Fibroblast of skin of left biceps (primary cell): ENCODE results near the gene KRT15.

ENCODE experiments used
- DNase-seq, 2 experiments: peaks; one replicate each; pipeline ENCODE4 v3.0.0-alpha.2; 2013; ENCODE audit warnings: low read depth in 2 of 2

Gene KRT15

DNA sequence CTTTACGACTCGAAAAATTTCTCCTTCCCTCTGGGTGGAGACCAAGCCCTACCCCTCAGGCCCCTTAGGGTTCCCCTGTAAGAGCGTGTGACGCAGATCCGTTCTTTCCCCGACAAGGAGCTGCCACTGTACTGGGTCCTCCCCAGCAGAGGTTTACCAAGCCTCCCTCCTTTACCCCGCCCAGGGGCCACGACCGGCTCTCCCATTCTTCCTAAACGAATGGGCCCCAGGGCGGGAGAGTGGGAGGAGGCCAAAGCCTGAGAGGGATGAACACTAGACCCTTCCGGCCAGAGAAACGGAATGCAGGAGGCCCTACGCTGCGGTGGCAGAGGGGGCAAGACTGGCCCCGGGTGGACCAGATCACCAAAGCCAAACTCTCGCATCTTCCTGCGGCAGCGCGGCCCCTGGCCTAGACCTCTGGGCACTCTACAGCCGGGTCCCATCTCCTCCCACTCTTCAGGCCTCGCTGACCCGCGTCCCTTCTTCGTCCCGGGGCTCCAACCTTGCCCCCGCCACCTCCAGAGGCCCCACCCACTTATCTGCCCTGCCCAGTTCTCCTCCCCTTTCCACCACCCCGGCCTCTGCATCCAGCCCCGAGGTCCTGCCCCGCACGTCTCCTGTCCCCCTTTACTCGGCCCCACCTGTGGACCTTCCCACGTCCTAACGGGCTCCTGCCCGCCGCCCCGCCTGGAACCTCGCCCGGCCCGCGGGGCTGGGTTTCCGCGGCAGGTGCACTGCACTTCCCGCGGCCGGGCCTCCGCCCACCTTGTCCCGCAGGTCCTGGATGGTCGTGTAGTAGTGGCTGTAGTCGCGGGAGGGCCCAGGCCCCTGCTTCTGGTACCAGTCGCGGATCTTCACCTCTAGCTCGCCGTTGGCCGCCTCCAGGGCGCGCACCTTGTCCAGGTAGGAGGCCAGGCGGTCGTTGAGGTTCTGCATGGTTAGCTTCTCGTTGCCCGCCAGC lies 8.7 kb upstream of the KRT15 start:
- DNase-seq, result no peak

DNA sequence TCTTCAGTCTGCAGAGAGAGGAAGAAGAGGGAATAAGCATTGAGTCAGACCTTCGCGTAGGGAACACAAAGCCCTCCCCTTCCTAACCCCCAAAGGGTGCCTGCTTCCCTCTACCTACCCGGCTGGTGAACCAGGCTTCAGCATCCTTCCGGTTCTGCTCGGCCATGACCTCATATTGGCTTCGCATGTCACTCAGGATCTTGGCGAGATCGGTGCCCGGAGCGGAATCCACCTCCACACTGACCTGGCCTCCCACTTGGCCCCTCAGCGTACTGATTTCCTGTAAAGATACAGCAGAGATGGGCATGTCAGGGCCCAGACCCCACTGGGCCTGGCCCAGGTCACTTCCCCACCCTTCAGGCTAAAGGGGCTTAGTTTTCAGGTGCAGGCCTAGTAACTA lies 5.6 kb upstream of the KRT15 start:
- DNase-seq, result no peak

DNA sequence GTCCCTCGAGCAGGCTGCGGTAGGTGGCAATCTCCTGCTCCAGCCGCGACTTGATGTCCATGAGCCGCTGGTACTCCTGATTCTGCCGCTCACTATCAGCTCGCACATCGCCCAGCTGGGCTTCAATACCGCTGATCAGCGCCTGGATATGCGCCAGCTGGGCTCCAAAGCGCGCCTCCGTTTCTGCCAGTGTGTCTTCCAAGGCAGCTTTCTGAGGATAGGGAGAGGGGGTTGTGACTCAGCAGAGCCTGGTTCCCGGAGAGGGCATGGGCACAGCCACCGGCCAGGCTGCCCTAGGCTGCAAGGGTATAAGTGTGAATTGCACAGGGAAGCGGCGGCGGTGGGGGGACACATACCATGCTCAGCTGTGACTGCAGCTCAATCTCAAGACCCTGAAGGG lies 5.1 kb upstream of the KRT15 start:
- no peak for DNase-seq

DNA sequence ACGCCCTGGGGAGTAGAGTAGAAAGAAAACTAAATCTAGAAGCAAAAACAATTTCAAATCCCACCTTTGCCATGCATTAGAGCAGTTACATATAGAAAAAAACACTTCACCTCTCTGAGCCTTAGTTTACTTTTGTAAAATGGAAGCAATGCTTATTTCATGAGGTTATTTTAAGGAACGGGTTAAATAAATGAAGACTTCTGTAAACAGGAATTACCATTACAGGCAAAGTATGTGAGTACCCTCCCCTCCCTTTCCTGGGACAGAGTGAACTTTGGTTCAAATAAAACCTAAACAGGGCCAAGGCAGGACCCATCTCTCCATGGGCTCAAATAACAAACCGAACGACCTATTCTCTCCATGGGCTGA lies 4.5 kb upstream of the KRT15 start:
- DNase-seq, result no peak

DNA sequence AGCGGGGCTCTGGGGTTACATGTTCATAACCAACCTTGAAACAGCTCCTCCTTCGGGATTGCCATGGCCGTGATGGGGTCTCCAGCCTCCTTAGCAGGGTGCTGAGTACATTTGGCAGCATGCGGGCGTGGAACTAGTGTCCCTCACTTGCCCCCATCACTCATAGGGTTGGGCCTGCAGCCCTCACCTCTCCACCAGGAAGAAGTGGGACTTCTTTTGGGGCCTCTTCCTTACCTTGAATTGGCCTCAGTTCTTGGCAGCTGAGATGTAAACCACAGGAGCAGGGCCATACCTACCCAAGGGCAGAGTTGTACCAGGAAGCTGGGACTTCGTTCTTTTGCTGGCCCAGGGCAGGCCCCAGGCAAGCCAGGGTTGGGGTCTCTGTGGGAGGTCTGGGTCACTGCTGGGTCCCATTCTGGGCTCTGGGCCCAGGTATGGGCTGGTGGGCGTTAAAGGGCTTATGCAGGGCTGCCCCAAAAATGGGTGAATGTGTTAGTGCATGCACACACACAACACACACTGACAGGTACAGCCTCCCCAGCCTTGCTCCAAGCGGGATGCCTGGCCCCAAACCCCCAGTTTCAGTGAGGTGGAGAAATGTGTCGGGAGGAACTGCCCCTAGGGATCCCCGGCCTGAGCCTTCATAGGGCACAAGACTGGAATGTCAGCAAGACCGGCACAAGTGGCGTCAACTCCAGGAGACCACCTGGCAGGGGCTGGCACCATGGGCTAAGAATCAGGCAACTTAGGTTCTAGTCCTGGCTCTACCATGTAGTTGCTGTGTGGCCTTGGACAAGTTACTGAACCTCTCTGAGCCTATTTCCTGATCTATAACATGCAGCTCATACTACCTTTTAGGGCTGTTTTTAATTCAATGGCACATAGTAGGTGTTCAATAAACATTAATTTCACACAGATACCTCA lies 3.9 kb upstream of the KRT15 start:
- DNase-seq, result no peak

DNA sequence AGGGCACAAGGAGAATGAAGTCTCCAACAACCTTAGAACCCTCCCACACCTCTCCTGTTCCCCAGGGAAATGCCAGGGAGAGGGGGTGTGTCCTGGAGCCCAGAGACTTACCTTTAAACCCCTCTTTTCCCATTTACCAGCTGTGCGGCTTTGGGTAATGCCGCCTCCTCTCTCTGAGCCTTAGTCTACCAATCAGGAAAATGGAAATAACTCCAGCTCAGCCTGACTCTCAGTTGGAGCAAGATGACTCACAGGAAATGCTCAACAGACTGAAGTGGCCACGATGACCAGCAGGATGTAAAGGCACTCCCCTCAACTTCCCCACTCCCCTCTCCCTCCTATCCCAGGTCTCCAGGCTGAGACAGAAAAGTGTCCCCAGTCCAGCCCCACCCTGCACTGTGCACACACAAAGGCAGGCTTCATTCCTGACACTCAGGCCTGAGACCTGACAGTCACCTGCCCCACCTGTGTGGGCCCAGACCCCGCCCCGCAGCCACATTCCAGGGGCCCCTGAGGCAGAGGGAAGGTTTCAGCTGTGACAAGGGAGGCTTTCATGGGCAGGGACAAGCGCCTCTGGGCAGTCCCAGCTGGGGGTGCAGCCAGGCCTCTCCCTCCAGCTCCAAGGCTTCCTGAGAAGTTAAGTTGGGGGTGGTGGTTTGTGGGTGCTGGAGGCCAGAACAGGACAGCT lies 3.0 kb upstream of the KRT15 start:
- no peak for DNase-seq

DNA sequence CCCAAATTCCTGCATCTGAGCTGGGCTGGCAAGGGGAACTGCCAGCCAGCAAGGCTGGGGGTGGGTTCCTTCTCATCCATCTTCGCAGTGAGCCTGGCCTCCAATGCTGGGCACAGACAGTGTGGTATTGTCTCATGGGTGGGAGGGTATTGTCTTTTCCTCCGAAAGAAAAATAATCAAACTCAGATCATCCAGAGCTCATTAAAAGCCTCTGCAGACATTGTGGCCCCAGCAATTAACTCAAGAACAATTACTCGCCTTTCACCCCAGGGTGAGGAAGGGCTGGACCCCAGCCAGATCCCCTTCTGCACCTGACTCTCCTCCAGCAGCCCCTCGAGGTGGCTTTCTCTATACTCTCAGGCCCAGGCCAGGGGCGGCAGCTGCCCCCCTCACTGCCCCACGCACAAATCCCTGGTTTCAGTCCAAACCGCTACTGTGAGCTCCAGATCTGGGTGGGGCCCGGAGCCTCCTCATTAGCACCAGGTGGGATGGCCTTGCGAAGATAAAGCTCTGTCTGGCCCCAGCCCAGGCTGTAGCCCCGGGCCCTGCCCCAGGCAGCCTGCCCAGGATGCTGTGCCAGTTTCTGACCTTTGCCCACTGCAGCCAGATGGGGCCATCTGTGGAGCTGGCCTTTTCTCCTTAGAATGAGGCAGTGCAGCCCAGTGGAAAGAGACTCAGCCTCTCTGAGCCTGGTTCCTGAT lies 2.3 kb upstream of the KRT15 start:
- no peak for DNase-seq

DNA sequence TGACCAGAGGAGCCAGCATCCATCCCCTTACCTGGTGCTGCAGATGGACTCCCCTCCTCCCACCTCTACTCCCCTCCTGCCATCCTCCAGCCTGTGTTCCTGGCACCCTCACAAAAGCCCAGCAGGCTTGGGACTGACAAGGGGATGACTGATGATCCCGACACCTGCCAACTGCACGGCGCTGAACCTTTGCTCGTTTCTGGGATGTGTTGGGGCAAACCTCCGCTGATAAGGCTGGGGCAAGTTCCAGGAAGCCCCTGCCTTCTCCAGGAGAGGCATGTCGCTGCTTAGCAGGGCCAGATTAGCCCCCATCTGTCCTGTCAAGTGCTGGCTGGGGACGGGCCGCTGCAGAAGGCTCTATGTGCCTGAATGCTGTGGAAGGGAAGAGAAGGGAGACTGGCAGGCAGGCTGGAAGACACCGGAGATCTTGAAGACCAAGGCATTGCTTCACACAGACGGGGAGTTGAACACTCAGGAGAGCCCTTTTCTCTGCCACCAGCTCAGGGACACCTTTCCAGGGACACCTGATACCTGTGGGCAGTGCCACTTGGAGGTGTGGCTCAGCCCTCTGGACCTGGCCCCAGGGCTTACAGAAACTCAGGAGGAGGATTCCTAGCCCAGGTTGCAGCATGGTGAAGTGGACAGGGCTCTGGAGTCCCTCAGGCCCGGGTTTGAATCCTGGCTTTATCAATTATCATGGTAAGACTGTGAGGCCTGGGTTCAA lies 973 bp upstream of the KRT15 start:
- DNase-seq, result no peak

DNA sequence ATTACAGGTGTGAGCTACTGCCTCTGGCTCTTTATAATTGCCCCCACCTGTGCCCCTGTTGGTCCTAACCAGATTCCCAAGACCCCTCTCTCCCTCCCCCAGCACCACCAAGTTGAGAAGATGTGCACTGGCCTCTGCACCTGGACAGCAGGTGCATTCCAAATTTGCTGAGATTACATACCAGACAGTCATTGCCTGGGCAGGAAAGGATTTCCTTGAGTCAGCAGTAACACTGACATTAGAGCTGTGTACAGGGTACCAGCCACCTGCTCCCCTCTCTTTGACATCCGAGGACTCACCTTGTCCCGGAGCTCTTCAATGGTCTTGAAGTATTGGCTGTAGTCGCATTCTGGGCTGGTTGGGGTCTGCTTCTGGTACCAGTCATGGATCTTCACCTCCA lies 659 bp downstream of the KRT15 start:
- no peak for DNase-seq

DNA sequence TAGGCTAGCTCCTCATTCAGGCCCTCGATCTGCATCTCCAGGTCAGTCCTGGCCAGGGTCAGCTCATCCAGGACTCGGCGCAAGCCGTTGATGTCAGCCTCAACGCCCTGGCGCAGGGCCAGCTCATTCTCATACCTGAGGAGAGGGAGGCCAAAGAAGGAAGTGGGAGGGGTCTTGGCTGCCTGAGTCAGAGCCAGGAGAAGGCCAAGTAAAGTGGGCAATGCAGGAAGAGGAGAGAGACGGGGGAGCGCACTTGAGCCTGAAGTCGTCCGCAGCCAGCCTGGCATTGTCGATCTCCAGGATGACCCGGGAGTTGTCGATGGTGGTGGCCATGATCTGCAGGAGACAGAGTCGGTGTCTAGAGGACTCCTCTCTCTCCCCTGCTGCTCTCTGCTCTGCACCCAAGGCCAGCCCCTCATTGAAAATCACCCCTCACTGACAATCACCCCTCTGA lies 1.8 kb downstream of the KRT15 start:
- DNase-seq, result no peak

DNA sequence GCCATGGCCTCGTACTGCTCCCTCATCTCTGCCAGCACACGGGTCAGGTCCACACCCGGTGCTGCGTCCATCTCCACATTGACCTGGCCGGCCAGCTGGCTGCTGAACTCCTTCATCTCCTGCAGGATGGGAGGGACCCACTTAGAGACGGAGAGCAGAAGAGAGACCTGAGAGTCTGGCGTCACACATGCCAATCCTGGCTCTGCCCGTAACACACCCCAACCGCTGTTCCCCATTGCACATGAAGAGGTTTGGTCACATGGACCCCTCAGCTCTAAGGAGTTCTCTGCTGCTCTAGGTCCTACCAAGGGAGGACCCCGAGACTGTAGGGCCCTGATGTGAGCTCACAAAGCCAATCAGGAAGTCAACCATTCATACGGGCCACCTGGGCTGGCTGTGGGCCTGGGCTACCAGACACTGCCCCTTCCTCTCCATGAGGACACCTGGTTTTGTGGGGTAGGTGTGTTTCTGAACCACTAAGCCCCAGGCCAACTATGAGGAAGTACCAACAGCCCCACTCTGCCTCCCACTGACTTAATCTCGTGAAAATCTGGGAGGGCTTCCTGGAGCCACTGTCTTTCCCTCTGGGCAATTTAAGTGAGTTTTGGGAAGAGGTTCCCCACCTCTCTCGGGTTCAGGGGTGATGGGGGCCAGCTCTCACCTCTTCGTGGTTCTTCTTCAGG lies 2.4 kb downstream of the KRT15 start:
- no peak for DNase-seq

DNA sequence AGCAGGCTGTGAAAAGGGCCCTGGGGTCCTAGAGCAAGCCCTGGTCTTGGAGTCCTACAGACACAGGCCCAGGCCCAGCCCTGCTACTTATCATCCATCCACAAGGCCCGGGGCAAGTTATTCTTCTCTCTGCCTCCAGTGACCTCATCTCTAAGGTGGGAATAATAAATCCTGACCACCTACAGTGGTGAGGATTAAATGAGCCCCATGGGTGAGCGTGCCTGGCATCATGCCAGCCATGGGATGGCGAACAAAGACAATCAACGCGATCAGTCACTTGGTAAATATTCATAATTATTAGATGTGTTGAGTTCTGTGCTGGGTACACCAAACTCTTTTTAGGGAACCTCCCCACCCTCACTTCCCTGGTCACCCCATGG lies 5.5 kb downstream of the KRT15 start:
- DNase-seq, result no peak

DNA sequence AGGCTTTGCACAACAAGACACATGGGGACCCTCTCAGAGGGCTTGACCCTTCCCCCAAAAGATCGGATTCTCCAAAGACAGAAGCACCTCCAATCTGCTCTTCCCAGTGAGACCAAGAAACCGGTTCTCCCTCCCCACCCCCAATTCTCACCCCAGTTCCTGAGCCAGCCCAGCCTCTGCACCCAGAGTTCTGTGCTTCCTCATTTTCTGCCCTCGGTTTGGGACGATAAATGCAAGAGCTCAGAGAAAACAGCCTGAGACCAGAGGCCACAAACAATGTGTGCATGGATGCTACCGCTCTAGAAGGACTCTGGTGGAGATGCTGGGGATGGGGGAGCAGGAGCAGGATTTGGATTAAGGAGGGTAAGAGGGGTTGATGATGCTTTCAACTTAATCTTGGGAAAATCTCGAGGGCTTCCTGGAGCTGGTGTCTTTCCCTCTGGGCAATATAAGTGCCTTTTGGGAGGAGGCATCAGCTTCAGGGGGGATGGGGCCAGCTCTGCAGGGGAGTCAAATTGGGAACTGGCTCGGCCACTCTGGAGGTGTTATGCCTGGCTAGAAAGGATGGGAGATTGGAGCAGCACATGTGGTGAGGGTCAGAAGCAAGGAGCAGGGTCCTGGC lies 6.0 kb downstream of the KRT15 start:
- no peak for DNase-seq

DNA sequence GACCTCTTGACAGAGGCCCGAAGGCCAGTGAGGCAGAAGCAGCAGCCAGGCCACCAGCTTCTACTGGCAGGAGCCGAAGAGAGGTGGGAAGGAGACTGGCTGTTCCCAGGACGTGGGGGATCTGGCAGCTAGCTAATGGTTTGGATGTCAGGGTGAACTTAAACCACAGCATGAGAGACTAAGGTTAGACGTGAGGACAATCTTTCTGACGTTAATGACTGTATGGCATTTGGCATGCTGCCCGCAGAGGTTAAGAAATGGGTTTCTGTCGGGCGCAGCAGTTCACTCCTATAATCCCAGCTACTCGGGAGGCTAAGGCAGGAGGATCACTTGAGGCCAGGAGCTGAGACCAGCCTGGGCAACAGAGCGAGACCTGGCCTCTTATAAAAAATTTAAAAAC lies 7.0 kb downstream of the KRT15 start:
- DNase-seq, result no peak

DNA sequence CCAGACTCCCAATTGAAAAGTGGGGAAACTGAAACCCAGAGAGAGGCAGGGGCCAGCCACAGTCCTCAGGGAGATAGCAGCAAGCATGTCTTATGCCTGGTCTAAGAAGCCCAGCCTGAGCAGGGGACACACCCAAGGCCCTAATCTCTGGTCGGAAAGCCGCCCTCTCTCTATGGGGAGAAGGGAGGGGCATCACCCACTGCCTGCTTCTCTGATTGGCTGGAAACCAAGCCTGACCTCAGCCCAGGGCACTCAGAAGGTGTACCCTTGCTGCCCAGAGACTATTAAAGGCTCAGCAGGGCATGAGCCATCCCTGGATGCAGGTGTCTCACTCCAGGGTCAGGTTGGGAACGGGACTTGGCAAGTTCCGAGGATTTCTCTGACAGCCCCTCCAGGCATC lies 7.6 kb downstream of the KRT15 start:
- no peak for DNase-seq

DNA sequence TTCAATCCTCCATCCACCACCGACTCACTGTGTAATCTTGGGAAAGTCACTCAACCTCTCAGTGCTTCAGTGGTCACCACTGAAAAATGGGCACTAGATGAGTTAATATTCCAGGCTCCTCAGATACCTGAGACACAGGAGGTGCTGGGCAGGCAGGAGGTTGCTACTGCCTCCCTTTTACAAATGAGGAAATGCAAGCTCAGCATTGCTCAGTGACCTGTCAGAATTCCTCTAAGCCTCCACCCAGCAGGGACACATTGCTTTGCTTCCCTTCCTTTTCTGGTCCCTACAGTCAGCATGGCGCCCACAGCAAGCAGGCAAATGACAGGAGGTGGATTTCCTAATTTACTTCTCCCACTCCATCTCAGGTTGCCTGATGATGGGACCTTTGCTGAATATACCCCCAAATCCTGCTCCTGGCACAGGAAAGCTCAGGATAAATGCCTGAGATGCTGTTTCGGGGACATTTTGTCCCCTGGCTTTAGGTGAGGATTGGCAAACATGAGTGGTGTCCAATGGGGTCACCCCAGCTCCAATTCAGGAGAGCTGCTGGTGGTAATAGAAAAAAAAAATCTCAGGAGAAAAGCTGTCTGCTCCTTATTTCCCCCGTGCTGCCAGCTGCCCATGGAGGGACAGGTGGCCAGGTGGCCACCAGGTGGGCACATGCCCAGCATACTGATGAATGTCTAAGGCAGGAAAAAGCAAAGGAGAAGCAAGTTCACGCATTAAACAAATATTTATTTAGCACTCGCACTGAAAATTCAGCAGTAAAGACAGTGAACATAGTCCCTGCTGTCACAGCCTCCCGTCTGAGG lies 8.2 kb downstream of the KRT15 start:
- DNase-seq, result no peak

DNA sequence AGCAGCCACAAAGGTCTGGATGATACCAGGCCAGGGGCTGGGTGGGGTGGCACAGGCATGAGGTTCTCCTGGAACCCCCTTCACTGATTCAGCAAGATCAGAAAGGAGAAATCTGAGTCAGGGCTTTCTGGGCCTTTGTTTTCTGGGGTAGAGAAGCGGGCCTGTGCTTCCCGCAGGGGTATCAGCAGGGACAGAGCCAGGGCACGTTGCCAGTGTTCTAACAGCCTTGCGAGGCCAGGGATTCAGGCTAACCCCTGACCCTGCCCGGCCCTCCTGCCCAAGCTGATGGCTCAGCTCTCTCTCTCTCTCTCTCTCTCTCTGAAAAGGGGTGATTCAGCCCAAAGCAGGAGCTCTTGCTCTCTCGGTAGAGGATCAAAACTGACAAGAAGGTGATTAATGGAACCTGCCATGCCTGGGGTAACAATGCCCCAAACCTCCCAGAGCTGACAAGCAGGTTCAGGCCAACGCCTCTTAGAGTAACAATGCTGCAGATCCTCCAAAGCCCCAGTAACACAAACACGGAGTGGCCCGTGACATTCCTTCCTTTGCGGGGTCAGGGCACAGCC lies 11.3 kb downstream of the KRT15 start:
- no peak for DNase-seq
